Stomach (tissue), 4 donors: ENCODE data around the gene RMND1.

ENCODE experiments used
- EP300 ChIP-seq: sonication (generic); formaldehyde crosslinking; IDR thresholded peaks from one replicate; pipeline ENCODE4 v1.6.1; 2017; ENCODE audit warnings: antibody characterized with exemption
- POLR2A ChIP-seq, 4 donors: fragments of 450-650 bp; IDR thresholded peaks; one replicate each; pipeline ENCODE4 v1.6.1; 2016; ENCODE audit warnings: antibody characterized with exemption in 4 of 4, control low read depth in 2 of 4, mild to moderate bottlenecking in 1 of 4, moderate library complexity in 1 of 4
- TF ChIP-seq, protein P1 (sequence below), 7 experiments: fragments of 450-650 bp in 4 of 7; fragments of 200-600 bp in 3 of 7; sonication (generic) in 3 of 7; IDR thresholded peaks; one replicate each; pipeline ENCODE4 v1.5.1; 2016 to 2019; ENCODE audit warnings: antibody characterized with exemption in 7 of 7, control low read depth in 2 of 7, mild to moderate bottlenecking in 1 of 7

DNA sequence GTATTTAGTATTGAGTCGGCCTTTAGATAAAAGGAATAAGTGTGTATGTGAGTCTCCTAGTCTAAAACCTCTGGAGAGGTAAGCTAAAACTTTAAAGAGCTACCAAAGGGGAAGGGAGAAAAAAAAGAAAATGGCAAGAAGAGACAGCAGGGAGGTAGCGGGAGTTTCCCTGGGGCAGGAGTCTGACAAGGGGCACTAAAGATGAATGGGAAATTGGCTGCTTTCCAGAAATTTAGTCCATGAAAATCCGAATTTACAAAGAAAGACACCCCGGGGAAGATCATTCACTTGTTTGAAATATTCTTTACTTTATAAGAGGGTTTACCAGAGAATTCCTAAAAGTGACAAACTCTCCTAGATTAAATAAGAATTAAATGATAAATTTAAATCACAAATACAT, 19.3 kb downstream of the RMND1 start:
- TF ChIP-seq POLR2A (IDR thresholded peaks at IDR 0.05) (no peak), EP300 (no peak)
- TF ChIP-seq, protein P1, sequence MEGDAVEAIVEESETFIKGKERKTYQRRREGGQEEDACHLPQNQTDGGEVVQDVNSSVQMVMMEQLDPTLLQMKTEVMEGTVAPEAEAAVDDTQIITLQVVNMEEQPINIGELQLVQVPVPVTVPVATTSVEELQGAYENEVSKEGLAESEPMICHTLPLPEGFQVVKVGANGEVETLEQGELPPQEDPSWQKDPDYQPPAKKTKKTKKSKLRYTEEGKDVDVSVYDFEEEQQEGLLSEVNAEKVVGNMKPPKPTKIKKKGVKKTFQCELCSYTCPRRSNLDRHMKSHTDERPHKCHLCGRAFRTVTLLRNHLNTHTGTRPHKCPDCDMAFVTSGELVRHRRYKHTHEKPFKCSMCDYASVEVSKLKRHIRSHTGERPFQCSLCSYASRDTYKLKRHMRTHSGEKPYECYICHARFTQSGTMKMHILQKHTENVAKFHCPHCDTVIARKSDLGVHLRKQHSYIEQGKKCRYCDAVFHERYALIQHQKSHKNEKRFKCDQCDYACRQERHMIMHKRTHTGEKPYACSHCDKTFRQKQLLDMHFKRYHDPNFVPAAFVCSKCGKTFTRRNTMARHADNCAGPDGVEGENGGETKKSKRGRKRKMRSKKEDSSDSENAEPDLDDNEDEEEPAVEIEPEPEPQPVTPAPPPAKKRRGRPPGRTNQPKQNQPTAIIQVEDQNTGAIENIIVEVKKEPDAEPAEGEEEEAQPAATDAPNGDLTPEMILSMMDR (IDR thresholded peaks at IDR 0.05): no peak
